ACC112 (cell line): ENCODE data around the gene DPYSL4.

Experiments used
- H2AFZ ChIP-seq: fragments of 200-600 bp; sonication (generic); one replicate; pipeline ENCODE4 v1.6.0; 2017; ENCODE audit warnings: antibody characterized with exemption, low read length; ENCODE audit not compliant: unreplicated experiment
- H3K27ac ChIP-seq: fragments of 200-600 bp; sonication (generic); 2 replicates; pipeline ENCODE4 v1.5.1; 2014; ENCODE audit warnings: low read depth, mild to moderate bottlenecking, antibody characterized with exemption, low read length, moderate library complexity
- H3K27me3 ChIP-seq: fragments of 200-600 bp; sonication (generic); 2 replicates; pipeline ENCODE4 v1.6.1; 2014; ENCODE audit warnings: mild to moderate bottlenecking, antibody characterized with exemption, low read length, moderate library complexity, mixed read lengths; ENCODE audit not compliant: insufficient read depth
- H3K36me3 ChIP-seq: fragments of 200-600 bp; sonication (generic); 2 replicates; pipeline ENCODE4 v1.6.1; 2016; ENCODE audit warnings: mild to moderate bottlenecking, antibody characterized with exemption, low read length, moderate library complexity, mixed read lengths; ENCODE audit not compliant: insufficient read depth
- H3K4me1 ChIP-seq: fragments of 200-600 bp; sonication (generic); one replicate; pipeline ENCODE4 v1.6.1; 2016; ENCODE audit warnings: low read length, mixed read lengths; ENCODE audit not compliant: insufficient read depth, unreplicated experiment, control insufficient read depth
- H3K4me3 ChIP-seq: fragments of 200-600 bp; sonication (generic); 2 replicates; pipeline ENCODE4 v1.5.1; 2014; ENCODE audit warnings: mild to moderate bottlenecking, low read depth, low read length
- H3K79me2 ChIP-seq: fragments of 200-600 bp; sonication (generic); one replicate; pipeline ENCODE4 v1.6.0; 2016; ENCODE audit warnings: low read length; ENCODE audit not compliant: control insufficient read depth, unreplicated experiment, insufficient read depth

DPYSL4 gene

GRCh38 chr10:132186488-132187429, at the start of gene DPYSL4:
DPYSL4 (plus strand) TSS chr10:132186948; CDS start chr10:132187064, 116 bp downstream.
- no peaks in the 10 kb centered on the region for H3K79me2 ChIP-seq
- no peaks in the 10 kb centered on the region for H3K4me1 ChIP-seq
- peak within 1 kb of the TSS; percentile 73 for H3K4me3 ChIP-seq
- no peaks in the 10 kb centered on the region for H3K36me3 ChIP-seq
- no peak within 1 kb of the TSS for H3K27ac ChIP-seq
- H3K27me3 ChIP-seq, result peaks cover 71% of the 10 kb centered on the region
- H2AFZ ChIP-seq, result no peak within 1 kb of the TSS

GRCh38 chr10:132137111-132138072, 49.4 kb upstream of the DPYSL4 start:
- H3K27me3 ChIP-seq, result no peaks in the 10 kb centered on the region; the same call in 1 of the 2 replicates
- H3K36me3 ChIP-seq, result no peaks in the 10 kb centered on the region
- H3K27ac ChIP-seq, result no peak overlapping the region
- H3K4me3 ChIP-seq, result no peak overlapping the region
- H2AFZ ChIP-seq, result no peak overlapping the region
- no peaks in the 10 kb centered on the region for H3K4me1 ChIP-seq
- no peaks in the 10 kb centered on the region for H3K79me2 ChIP-seq

GRCh38 chr10:132138133-132138532, 48.6 kb upstream of the DPYSL4 start:
- H3K79me2 ChIP-seq, result no peaks in the 10 kb centered on the region
- H3K4me3 ChIP-seq, result no peak overlapping the region
- no peak overlapping the region for H3K27ac ChIP-seq
- no peaks in the 10 kb centered on the region; the same call in 1 of the 2 replicates for H3K27me3 ChIP-seq
- peaks cover 2% of the 10 kb centered on the region for H3K4me1 ChIP-seq
- H2AFZ ChIP-seq, result no peak overlapping the region
- no peaks in the 10 kb centered on the region for H3K36me3 ChIP-seq

GRCh38 chr10:132138596-132138995, 48.2 kb upstream of the DPYSL4 start:
- Histone ChIP-seq H3K4me3 (no peak overlapping the region), H3K79me2 (no peaks in the 10 kb centered on the region), H3K27me3 (no peaks in the 10 kb centered on the region; the same call in 1 of the 2 replicates), H3K36me3 (no peaks in the 10 kb centered on the region), H2AFZ (no peak overlapping the region), H3K4me1 (peaks cover 2% of the 10 kb centered on the region), H3K27ac (no peak overlapping the region)

GRCh38 chr10:132139526-132139925, 47.2 kb upstream of the DPYSL4 start:
- H3K36me3 ChIP-seq, result no peaks in the 10 kb centered on the region
- no peaks in the 10 kb centered on the region for H3K27me3 ChIP-seq
- H3K27ac ChIP-seq, result no peak overlapping the region
- peaks cover 2% of the 10 kb centered on the region for H3K4me1 ChIP-seq
- no peaks in the 10 kb centered on the region for H3K79me2 ChIP-seq
- no peak overlapping the region for H3K4me3 ChIP-seq
- H2AFZ ChIP-seq, result no peak overlapping the region

- H3K36me3 ChIP-seq, result no peaks in the 10 kb centered on the region
- H3K79me2 ChIP-seq, result no peaks in the 10 kb centered on the region
Observed at GRCh38 chr10:132140167-132140925, 46.4 kb upstream of the DPYSL4 start.

GRCh38 chr10:132141076-132141475, 45.7 kb upstream of the DPYSL4 start:
- H3K4me1 ChIP-seq, result peaks cover 2% of the 10 kb centered on the region

More at GRCh38 chr10:132140167-132140925, 46.4 kb upstream of the DPYSL4 start:
- Histone ChIP-seq H2AFZ (no peak overlapping the region), H3K4me1 (peaks cover 2% of the 10 kb centered on the region), H3K27me3 (no peaks in the 10 kb centered on the region), H3K4me3 (no peak overlapping the region), H3K27ac (no peak overlapping the region)

GRCh38 chr10:132141526-132142395, 45.0 kb upstream of the DPYSL4 start:
- Histone ChIP-seq H3K79me2 (no peaks in the 10 kb centered on the region), H3K4me1 (peaks cover 2% of the 10 kb centered on the region), H3K27ac (no peak overlapping the region), H2AFZ (no peak overlapping the region), H3K27me3 (no peaks in the 10 kb centered on the region), H3K4me3 (no peak overlapping the region), H3K36me3 (no peaks in the 10 kb centered on the region)

More at GRCh38 chr10:132141076-132141475, 45.7 kb upstream of the DPYSL4 start:
- H3K27me3 ChIP-seq, result no peaks in the 10 kb centered on the region
- no peaks in the 10 kb centered on the region for H3K79me2 ChIP-seq
- H3K27ac ChIP-seq, result no peak overlapping the region
- no peaks in the 10 kb centered on the region for H3K36me3 ChIP-seq
- no peak overlapping the region for H3K4me3 ChIP-seq
- no peak overlapping the region for H2AFZ ChIP-seq

- no peak overlapping the region for H2AFZ ChIP-seq
- H3K4me1 ChIP-seq, result peaks cover 2% of the 10 kb centered on the region
- H3K36me3 ChIP-seq, result no peaks in the 10 kb centered on the region
- H3K27me3 ChIP-seq, result no peaks in the 10 kb centered on the region
- H3K79me2 ChIP-seq, result no peaks in the 10 kb centered on the region
- no peak overlapping the region for H3K27ac ChIP-seq
- H3K4me3 ChIP-seq, result no peak overlapping the region
Observed at GRCh38 chr10:132142396-132143161, 44.2 kb upstream of the DPYSL4 start.
